T-helper 1 cell (primary cell): ENCODE measurements around the gene ZNF837.

Experiments
- DNase-seq, 5 donors: peaks; one replicate each; pipeline ENCODE4 v3.0.0-alpha.2; 2012 to 2020

ZNF837 gene

GRCh38 chr19:58368561-58369360 is 12.1 kb downstream of the ZNF837 start:
- DNase-seq, result no peak

GRCh38 chr19:58367698-58368454 is 13.0 kb downstream of the ZNF837 start:
- DNase-seq, result no peak

- no peak for DNase-seq
Observed at GRCh38 chr19:58366585-58367430, 14.0 kb downstream of the ZNF837 start.

DNA sequence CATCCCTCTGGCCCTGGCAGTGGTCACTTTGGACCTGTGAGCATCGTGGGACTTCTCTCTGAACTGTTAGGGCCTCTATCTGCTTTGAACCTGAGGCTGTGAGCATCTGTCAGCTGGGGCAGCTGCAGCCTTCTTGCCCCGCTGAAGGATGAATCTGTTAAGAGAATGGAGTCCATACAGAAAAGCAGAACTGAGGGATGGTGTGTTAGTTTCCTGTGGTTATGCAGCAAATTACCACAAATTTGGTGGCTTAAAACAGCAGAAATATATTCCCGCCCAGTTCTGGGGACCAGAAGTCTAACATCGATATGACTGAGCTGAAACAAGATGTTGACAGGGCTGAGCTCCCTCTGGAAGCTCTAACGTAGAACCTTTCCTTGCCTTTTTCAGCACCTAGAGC is 16.7 kb downstream of the ZNF837 start:
- no peak for DNase-seq

DNA sequence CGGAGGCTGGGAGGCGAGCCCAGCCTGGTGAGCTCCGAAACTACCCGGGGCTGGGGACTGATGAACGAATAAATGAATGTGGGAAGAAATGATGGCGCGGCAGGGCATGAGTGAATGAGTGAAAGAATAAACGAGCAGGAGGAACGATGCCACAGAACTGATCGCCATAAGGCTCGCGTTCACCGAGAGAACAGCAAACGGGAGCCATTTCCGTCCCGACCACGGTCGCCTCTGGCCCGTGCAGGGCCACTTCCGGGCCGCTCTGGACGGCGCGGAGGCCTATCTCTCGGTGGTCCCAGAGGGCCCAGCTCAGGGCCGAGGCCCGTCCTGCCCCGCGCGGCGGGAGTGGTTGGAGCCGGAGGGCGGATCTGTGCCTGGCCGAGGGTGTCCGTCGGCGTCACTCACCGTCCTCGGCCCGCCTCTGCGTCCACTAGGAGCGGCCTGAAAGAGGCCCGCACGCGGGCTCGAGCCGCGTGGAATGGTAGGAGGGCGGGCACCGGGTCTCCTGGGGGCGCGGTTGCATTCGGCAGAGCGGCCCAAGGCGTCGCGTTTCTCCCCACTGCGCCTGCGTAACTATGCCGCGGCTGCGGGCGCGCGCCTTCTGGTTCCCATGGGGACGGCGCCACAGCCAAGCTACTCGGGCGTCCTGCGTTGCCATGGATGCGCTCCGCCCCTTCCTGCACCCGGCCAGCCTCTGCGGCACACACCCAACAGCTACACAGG is 18.4 kb downstream of the ZNF837 start, which contains the start of gene ZNF497:
Gene ZNF497 (minus strand): TSS at position 480 of the 723 bp plus-strand sequence. CDS start 5,116 bp downstream, outside the sequence.
- peak; percentile 91 to 96 (median 94) for DNase-seq

DNA sequence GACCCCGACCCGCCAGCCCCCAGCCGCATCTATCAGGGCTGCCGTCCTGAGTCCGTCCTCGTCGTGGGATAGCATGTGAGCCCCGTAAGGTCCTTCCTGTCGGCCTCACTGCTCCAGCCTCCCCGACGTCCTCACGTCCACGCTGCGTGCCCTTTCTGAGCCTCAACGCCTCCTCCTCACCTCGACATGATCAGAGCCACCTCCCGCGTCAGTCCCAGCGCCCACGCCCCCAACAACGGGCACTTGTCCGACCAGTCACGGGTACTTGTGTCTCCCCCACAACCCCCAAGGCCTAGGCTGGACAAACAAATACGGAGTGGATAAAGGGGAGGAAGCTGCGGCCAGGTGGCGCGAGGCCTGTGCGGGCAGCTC is 18.9 kb downstream of the ZNF837 start:
- DNase-seq, result peak in 1 of 5 donors; percentile 61

GRCh38 chr19:58357481-58358145 is 23.2 kb downstream of the ZNF837 start:
- DNase-seq, result no peak

- no peak for DNase-seq
Observed at GRCh38 chr19:58356766-58357480, 23.9 kb downstream of the ZNF837 start.

DNA sequence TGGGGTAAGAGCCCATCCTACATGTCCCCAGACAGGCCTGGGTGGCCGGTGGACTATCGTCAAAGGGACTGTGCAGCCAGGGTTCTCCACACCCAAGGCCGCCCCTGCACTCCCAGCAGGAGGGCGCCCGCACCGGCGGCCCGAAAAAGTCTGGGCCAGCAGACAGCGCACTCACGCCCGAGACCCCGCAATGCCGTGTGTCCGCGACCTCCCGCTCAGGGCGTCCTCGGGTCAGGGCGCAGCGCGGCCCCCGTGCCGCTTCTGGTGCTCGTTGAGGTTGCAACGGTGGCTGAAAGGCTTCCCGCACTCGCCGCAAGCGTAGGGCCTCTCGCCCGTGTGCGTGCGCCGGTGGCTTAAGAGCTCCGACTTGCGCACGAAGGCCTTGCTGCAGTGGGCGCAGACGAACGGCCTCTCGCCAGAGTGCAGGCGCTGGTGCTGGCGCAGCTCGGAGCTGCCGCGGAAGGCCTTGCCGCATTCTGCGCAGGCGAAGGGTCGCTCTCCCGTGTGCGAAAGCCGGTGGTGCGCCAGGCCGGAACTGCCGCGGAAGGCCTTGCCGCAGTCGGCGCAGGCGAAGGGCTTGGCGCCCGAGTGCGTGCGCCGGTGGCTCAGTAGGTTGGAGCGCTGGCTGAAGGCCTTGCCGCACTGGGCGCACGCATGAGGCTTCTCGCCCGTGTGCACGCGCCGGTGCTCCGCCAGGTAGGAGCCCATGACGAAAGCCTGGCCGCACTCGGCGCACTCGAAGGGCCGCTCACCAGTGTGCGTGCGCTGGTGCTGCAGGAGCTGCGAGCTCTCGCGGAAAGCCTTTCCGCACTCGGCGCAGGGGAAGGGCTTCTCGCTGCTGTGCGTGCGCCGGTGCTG is 24.7 kb downstream of the ZNF837 start:
- peak in 2 of 5 donors; percentile 22 to 53 for DNase-seq

DNA sequence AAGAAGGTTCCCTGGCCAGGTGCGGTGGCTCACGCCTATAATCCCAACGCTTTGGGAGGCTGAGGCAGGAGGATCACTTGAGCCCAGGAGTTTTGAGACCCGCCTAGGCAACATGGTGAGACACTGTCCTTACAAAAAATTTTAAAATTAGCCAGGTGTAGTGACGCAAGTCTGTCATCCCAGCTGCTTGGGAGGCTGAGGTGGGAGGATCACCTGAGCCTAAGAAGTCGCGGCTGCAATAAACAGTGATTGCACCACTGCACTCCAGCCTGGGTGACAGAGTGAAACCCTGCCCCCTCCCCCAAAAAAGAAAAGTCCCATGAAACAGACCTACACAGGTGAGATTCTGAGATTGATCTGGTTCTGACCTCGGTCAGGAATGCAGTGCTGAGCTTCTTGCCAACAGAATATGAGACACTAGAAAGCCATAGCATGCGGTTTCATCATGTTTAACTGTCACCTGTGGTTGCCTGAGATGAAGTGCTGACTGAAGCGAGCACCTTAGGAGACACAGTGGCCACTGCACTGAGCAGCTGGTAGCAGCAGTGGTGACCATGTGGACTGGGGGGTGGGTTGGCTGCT is 25.5 kb downstream of the ZNF837 start:
- no peak for DNase-seq

DNA sequence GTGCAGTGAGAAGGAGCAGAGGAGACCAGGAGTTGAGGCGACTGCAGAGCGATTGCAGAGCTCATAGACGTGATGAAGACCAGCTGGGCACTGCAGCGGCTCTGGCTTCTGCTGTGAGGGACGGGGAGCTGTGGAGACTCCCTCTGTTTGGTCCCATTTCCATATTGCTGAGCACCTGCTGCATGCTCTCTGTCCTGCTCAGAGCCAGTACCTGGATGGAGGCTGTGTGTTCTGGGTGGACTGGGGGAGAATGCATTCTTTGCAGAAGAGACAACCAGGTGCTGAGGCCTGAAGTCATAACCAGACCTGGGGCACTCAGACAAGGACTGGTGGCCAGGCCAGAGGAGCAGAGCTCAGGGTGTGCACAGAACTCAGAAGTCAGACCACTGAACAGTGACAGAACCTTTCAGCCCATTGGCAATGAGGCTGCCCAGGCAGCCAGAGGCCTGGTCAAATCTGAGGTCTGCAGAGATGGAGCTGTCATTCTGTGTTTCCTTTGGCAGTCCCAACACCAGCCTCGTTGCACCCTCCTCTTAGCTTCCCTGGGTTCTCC is 26.3 kb downstream of the ZNF837 start:
- DNase-seq, result no peak

GRCh38 chr19:58353717-58354477 is 26.9 kb downstream of the ZNF837 start:
- DNase-seq, result no peak

GRCh38 chr19:58352760-58353671 is 27.8 kb downstream of the ZNF837 start, which contains the start of gene A1BG:
Gene A1BG, minus strand, starts transcription at chr19:58353492. Its CDS starts 55 bp downstream, at chr19:58353437.
- no peak for DNase-seq

- DNase-seq, result no peak
Observed at GRCh38 chr19:58351990-58352755, 28.7 kb downstream of the ZNF837 start.

DNA sequence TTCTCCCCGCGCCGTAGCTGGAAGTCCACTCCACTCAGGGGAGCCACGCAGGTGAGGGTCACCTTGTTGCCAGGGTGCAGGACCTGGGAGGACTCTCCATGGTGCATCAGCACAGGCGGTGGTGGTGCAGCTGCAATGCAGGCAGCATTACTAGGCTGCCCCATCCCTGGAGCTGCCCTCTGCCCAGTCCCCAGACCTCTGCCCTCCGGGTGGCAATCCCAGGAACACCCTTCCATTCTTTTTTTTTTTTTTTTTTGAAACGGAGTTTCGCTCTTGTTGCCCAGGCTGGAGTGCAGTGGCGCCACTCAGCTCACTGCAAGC is 29.3 kb downstream of the ZNF837 start:
- no peak for DNase-seq

GRCh38 chr19:58350871-58351557 is 29.8 kb downstream of the ZNF837 start:
- DNase-seq, result no peak
